ENCODE results near the gene C11orf24.

The C11orf24 gene

GRCh38 chr11:68303982-68304780 lies 32.4 kb upstream of the C11orf24 start:
- POLR2A ChIA-PET: no interaction called here
- H3K27ac ChIP-seq (ENCODE audit: extremely low read depth, low read depth, low read length): no peak overlapping the region
- no peak for TF ChIP-seq MEIS1 (CRISPR knock-in tag; IDR thresholded peaks at IDR 0.05; ENCODE audit: borderline replicate concordance)
- peak; percentile 34; the same call in 1 of the 2 replicates for TF ChIP-seq TRIM28 (IDR thresholded peaks at IDR 0.05; ENCODE audit: borderline replicate concordance, low read length)
- TF ChIP-seq SETDB1 (IDR thresholded peaks at IDR 0.05; ENCODE audit: insufficient read length, low read length): peak; percentile 72
- no peak for TF ChIP-seq KLF17 (tag by site-specific recombination; IDR thresholded peaks at IDR 0.05)
- TF ChIP-seq ZNF548 (tag by site-specific recombination; IDR thresholded peaks at IDR 0.05): 0 out of 2 replicates have a peak, but pooled peaks have one; percentile 23
- TF ChIP-seq ZNF585B (tag by site-specific recombination; IDR thresholded peaks at IDR 0.05): peak; percentile 97
- no peak overlapping the region for H3K4me3 ChIP-seq (ENCODE audit: low read depth, low read length)
- H3K9me3 ChIP-seq (ENCODE audit: control insufficient read depth, insufficient read depth, low read depth, low read length): no peaks in the 10 kb centered on the region
- no peaks in the 10 kb centered on the region for H3K4me1 ChIP-seq (ENCODE audit: control insufficient read depth, insufficient read depth, low read length)
- CTCF ChIA-PET: interaction anchor here (1.5 kb wide), 1 partner anchor 47 kb away, joined by 7 read pairs; no protein-coding TSS in a partner anchor
- H3K36me3 ChIP-seq (ENCODE audit: control insufficient read depth in 2 of 2, insufficient read depth in 1 of 2, low read length in 2 of 2): no peaks in the 10 kb centered on the region

GRCh38 chr11:68303083-68303482 lies 31.3 kb upstream of the C11orf24 start:
- CTCF ChIA-PET: interaction anchor here (0.5 to 1.5 kb wide), 3 partner anchors 46 to 348 kb away, joined by 3 to 7 read pairs (median 5); no protein-coding TSS in a partner anchor
- H3K27ac ChIP-seq (ENCODE audit: extremely low read depth, low read depth, low read length): no peak overlapping the region

GRCh38 chr11:68302670-68303069 lies 30.9 kb upstream of the C11orf24 start:
- POLR2A ChIA-PET: no interaction called here
- no peaks in the 10 kb centered on the region for H3K4me1 ChIP-seq (ENCODE audit: control insufficient read depth, insufficient read depth, low read length)
- CTCF ChIA-PET: interaction anchor here (0.5 to 1.5 kb wide), 4 partner anchors 9 to 347 kb away, joined by 3 to 7 read pairs (median 6); no protein-coding TSS in a partner anchor
- no peaks in the 10 kb centered on the region for H3K9me3 ChIP-seq (ENCODE audit: control insufficient read depth, insufficient read depth, low read depth, low read length)
- no peak overlapping the region for H3K4me3 ChIP-seq (ENCODE audit: low read depth, low read length)
- H3K36me3 ChIP-seq (ENCODE audit: control insufficient read depth in 2 of 2, insufficient read depth in 1 of 2, low read length in 2 of 2): no peaks in the 10 kb centered on the region
- H3K27ac ChIP-seq (ENCODE audit: extremely low read depth, low read depth, low read length): no peak overlapping the region
- no peak for TF ChIP-seq ZNF560 (tag by site-specific recombination; IDR thresholded peaks at IDR 0.05; ENCODE audit: borderline replicate concordance)
- no peak for TF ChIP-seq ZSCAN30 (tag by site-specific recombination; IDR thresholded peaks at IDR 0.05)
- no peak for TF ChIP-seq ZNF175 (tag by site-specific recombination; IDR thresholded peaks at IDR 0.05)
- TF ChIP-seq KLF1 (tag by site-specific recombination; IDR thresholded peaks at IDR 0.05): no peak
- no peak for TF ChIP-seq TSHZ1 (tag by site-specific recombination; IDR thresholded peaks at IDR 0.05; ENCODE audit: borderline replicate concordance)
- no peak for TF ChIP-seq ZNF2 (tag by site-specific recombination; IDR thresholded peaks at IDR 0.05)
- TF ChIP-seq BCL11B (tag by site-specific recombination; IDR thresholded peaks at IDR 0.05; ENCODE audit: low read depth): no peak
- TF ChIP-seq SP2 (tag by site-specific recombination; IDR thresholded peaks at IDR 0.05): no peak
- no peak for TF ChIP-seq ZNF391 (tag by site-specific recombination; IDR thresholded peaks at IDR 0.05; ENCODE audit: borderline replicate concordance, low read depth)

More at GRCh38 chr11:68303083-68303482, 31.3 kb upstream of the C11orf24 start:
- H3K36me3 ChIP-seq (ENCODE audit: control insufficient read depth in 2 of 2, insufficient read depth in 1 of 2, low read length in 2 of 2): no peaks in the 10 kb centered on the region
- H3K4me1 ChIP-seq (ENCODE audit: control insufficient read depth, insufficient read depth, low read length): no peaks in the 10 kb centered on the region
- POLR2A ChIA-PET: no interaction called here
- no peaks in the 10 kb centered on the region for H3K9me3 ChIP-seq (ENCODE audit: control insufficient read depth, insufficient read depth, low read depth, low read length)
- TF ChIP-seq KLF10 (tag by site-specific recombination; IDR thresholded peaks at IDR 0.05): no peak
- no peak for TF ChIP-seq ZNF266 (tag by site-specific recombination; IDR thresholded peaks at IDR 0.05; ENCODE audit: low read depth)
- no peak for TF ChIP-seq ZNF114 (tag by site-specific recombination; IDR thresholded peaks at IDR 0.05)
- no peak for TF ChIP-seq ZFP69B (tag by site-specific recombination; IDR thresholded peaks at IDR 0.05)
- TF ChIP-seq PATZ1 (tag by site-specific recombination; IDR thresholded peaks at IDR 0.05): no peak
- no peak for TF ChIP-seq ZNF768 (tag by site-specific recombination; IDR thresholded peaks at IDR 0.05)
- no peak for TF ChIP-seq ZSCAN30 (tag by site-specific recombination; IDR thresholded peaks at IDR 0.05)
- TF ChIP-seq ZNF423 (tag by site-specific recombination; IDR thresholded peaks at IDR 0.05): no peak
- TF ChIP-seq ZSCAN16 (tag by site-specific recombination; IDR thresholded peaks at IDR 0.05): no peak
- no peak for TF ChIP-seq ZNF416 (tag by site-specific recombination; IDR thresholded peaks at IDR 0.05)
- no peak for TF ChIP-seq ZNF677 (tag by site-specific recombination; IDR thresholded peaks at IDR 0.05)
- TF ChIP-seq IKZF3 (tag by site-specific recombination; IDR thresholded peaks at IDR 0.05): no peak
- no peak for TF ChIP-seq ZFP3 (tag by site-specific recombination; IDR thresholded peaks at IDR 0.05; ENCODE audit: low read depth)
- no peak for TF ChIP-seq ZNF776 (tag by site-specific recombination; IDR thresholded peaks at IDR 0.05; ENCODE audit: borderline replicate concordance)
- no peak for TF ChIP-seq ZNF433 (tag by site-specific recombination; IDR thresholded peaks at IDR 0.05; ENCODE audit: low read depth)
- TF ChIP-seq ZNF112 (tag by site-specific recombination; IDR thresholded peaks at IDR 0.05): no peak
- no peak for TF ChIP-seq HOXA7 (CRISPR knock-in tag; IDR thresholded peaks at IDR 0.05; ENCODE audit: borderline replicate concordance)
- no peak overlapping the region for H3K4me3 ChIP-seq (ENCODE audit: low read depth, low read length)

Measured in HEK293 (cell line).